TTC549 (cell line): ENCODE data around the gene PHETA2.

ENCODE experiments used
- FAIRE-seq: peaks from 2 replicates; lab custom pipeline; 2012; peaks lifted over from hg19 to GRCh38; lab: Jason Lieb, UNC

PHETA2 gene

GRCh38 chr22:42074132-42074811 lies at the start of gene PHETA2:
TSS of gene PHETA2 (plus strand) at chr22:42074248. CDS start at chr22:42077294, 3,046 bp downstream.
- no peak for FAIRE-seq

GRCh38 chr22:42025421-42025820 lies 48.6 kb upstream of the PHETA2 start:
- FAIRE-seq = no peak

GRCh38 chr22:42026705-42027104 lies 47.3 kb upstream of the PHETA2 start:
- no peak for FAIRE-seq

GRCh38 chr22:42033263-42034181 lies 40.5 kb upstream of the PHETA2 start:
- FAIRE-seq = no peak

GRCh38 chr22:42035256-42035655 lies 38.8 kb upstream of the PHETA2 start:
- FAIRE-seq = no peak

- no peak for FAIRE-seq
These were observed 34.8 kb upstream of the PHETA2 start for GRCh38 chr22:42039271-42039670.

- no peak for FAIRE-seq
These were observed 32.3 kb upstream of the PHETA2 start for GRCh38 chr22:42041784-42042183.

- no peak for FAIRE-seq
These were observed 23.3 kb upstream of the PHETA2 start for GRCh38 chr22:42050641-42051180.

GRCh38 chr22:42052765-42053164 lies 21.3 kb upstream of the PHETA2 start:
- no peak for FAIRE-seq

- no peak for FAIRE-seq
These were observed 17.1 kb upstream of the PHETA2 start for GRCh38 chr22:42056757-42057511.

GRCh38 chr22:42060489-42060888 lies 13.6 kb upstream of the PHETA2 start:
- no peak for FAIRE-seq

- FAIRE-seq = no peak
These were observed 13.0 kb upstream of the PHETA2 start for GRCh38 chr22:42061041-42061440.

GRCh38 chr22:42062506-42063170 lies 11.4 kb upstream of the PHETA2 start:
- FAIRE-seq = no peak

GRCh38 chr22:42064629-42065028 lies 9.4 kb upstream of the PHETA2 start:
- no peak for FAIRE-seq

GRCh38 chr22:42065438-42066125 lies 8.5 kb upstream of the PHETA2 start:
- FAIRE-seq = no peak

GRCh38 chr22:42066126-42066761 lies 7.8 kb upstream of the PHETA2 start:
- no peak for FAIRE-seq

- FAIRE-seq = no peak
These were observed 7.1 kb upstream of the PHETA2 start for GRCh38 chr22:42066937-42067336.

- no peak for FAIRE-seq
These were observed 6.3 kb upstream of the PHETA2 start for GRCh38 chr22:42067671-42068251.

GRCh38 chr22:42068291-42068690 lies 5.8 kb upstream of the PHETA2 start:
- FAIRE-seq = no peak

GRCh38 chr22:42069801-42070516 lies 4.1 kb upstream of the PHETA2 start:
- no peak for FAIRE-seq
